KMS-11 (cell line): ENCODE measurements around the gene CADPS2.

Experiments used
- H2AFZ ChIP-seq: fragments of 200-600 bp; sonication (generic); 2 replicates; pipeline ENCODE4 v1.6.1; 2016; ENCODE audit warnings: antibody characterized with exemption, mixed run types, low read depth
- H3K27ac ChIP-seq: fragments of 200-600 bp; sonication (generic); 2 replicates; pipeline ENCODE4 v1.6.1; 2016; ENCODE audit warnings: mild to moderate bottlenecking, mixed run types
- H3K27me3 ChIP-seq: fragments of 200-600 bp; sonication (generic); 2 replicates; pipeline ENCODE4 v1.6.1; 2017; ENCODE audit warnings: mild to moderate bottlenecking, low read depth, mixed run types, moderate library complexity; ENCODE audit not compliant: insufficient read depth
- H3K36me3 ChIP-seq: fragments of 200-600 bp; sonication (generic); 2 replicates; pipeline ENCODE4 v1.6.1; 2017; ENCODE audit warnings: mild to moderate bottlenecking, mixed run types; ENCODE audit not compliant: insufficient read depth
- H3K4me1 ChIP-seq: fragments of 200-600 bp; sonication (generic); 2 replicates; pipeline ENCODE4 v1.6.1; 2016; ENCODE audit warnings: mild to moderate bottlenecking, low read depth, mixed run types; ENCODE audit not compliant: poor library complexity, severe bottlenecking
- H3K4me2 ChIP-seq: fragments of 200-600 bp; sonication (generic); 2 replicates; pipeline ENCODE4 v1.7.0; 2016; ENCODE audit warnings: mild to moderate bottlenecking, mixed run types
- H3K4me3 ChIP-seq: fragments of 200-600 bp; sonication (generic); IDR thresholded peaks from 2 replicates; pipeline ENCODE4 v1.6.1; 2017; ENCODE audit warnings: low read depth, low read length, mixed read lengths; ENCODE audit not compliant: insufficient read depth
- H3K79me2 ChIP-seq: fragments of 200-600 bp; sonication (generic); 2 replicates; pipeline ENCODE4 v1.6.1; 2016; ENCODE audit warnings: low read depth, mixed run types; ENCODE audit not compliant: insufficient read depth
- H3K9ac ChIP-seq: fragments of 200-600 bp; sonication (generic); 2 replicates; pipeline ENCODE4 v1.6.1; 2016; ENCODE audit warnings: mild to moderate bottlenecking, mixed run types
- H4K20me1 ChIP-seq: fragments of 200-600 bp; sonication (generic); 2 replicates; pipeline ENCODE4 v1.6.1; 2016; ENCODE audit warnings: mild to moderate bottlenecking, mixed run types; ENCODE audit not compliant: insufficient read depth
- CTCF ChIP-seq: fragments of 200-600 bp; sonication (generic); conservative IDR thresholded peaks from 2 replicates; pipeline ENCODE4 v1.6.1; 2017; ENCODE audit warnings: low read depth, mild to moderate bottlenecking, antibody characterized with exemption, low read length, moderate library complexity, mixed read lengths

Gene CADPS2

GRCh38 chr7:122829962-122830361 is 56.3 kb downstream of the CADPS2 start:
- Histone ChIP-seq H2AFZ (no peak overlapping the region), H3K4me3 (no peak overlapping the region), H4K20me1 (no peaks in the 10 kb centered on the region), H3K4me1 (no peaks in the 10 kb centered on the region), H3K4me2 (no peak overlapping the region), H3K27ac (no peak overlapping the region), H3K9ac (no peak overlapping the region), H3K79me2 (no peaks in the 10 kb centered on the region), H3K36me3 (no peaks in the 10 kb centered on the region; the same call in 1 of the 2 replicates), H3K27me3 (no peaks in the 10 kb centered on the region)
- TF ChIP-seq CTCF: no peak

DNA sequence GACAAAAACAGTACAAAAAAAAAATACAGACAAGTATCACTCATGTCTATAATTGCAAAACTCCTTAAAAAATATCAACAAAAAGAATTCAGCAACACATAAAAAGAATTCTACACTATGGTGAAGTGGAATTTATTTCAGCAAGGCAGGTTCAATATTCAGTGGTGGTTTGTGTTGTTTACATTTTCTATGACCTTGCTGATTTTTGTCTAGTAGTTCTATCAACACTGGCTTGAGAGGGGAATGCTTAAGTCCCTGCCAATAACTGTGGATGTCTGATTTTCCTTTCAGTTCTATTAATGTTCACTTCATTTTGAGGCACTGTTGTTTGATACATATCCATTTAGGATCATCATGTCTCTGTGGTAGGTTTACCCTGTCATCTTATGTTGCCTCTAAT is 58.5 kb downstream of the CADPS2 start:
- H3K27me3 ChIP-seq: no peaks in the 10 kb centered on the region

GRCh38 chr7:122813845-122814244 is 72.4 kb downstream of the CADPS2 start:
- no peak for TF ChIP-seq CTCF
- Histone ChIP-seq H3K27ac (no peak overlapping the region), H3K36me3 (no peaks in the 10 kb centered on the region)

More for the DNA sequence above, 58.5 kb downstream of the CADPS2 start:
- H3K4me1 ChIP-seq: no peaks in the 10 kb centered on the region
- no peak overlapping the region for H3K9ac ChIP-seq
- no peak overlapping the region for H2AFZ ChIP-seq
- TF ChIP-seq CTCF: no peak
- H3K4me3 ChIP-seq: no peak overlapping the region
- no peaks in the 10 kb centered on the region; the same call in 1 of the 2 replicates for H3K36me3 ChIP-seq
- no peaks in the 10 kb centered on the region for H3K79me2 ChIP-seq
- no peak overlapping the region for H3K27ac ChIP-seq
- no peaks in the 10 kb centered on the region for H4K20me1 ChIP-seq
- H3K4me2 ChIP-seq: no peak overlapping the region

GRCh38 chr7:122803851-122804250 is 82.4 kb downstream of the CADPS2 start:
- no peak overlapping the region for H3K9ac ChIP-seq
- H3K79me2 ChIP-seq: no peaks in the 10 kb centered on the region
- H3K27ac ChIP-seq: no peak overlapping the region
- no peaks in the 10 kb centered on the region for H3K36me3 ChIP-seq
- no peak for TF ChIP-seq CTCF
- no peak overlapping the region for H3K4me3 ChIP-seq
- H4K20me1 ChIP-seq: no peaks in the 10 kb centered on the region
- H3K4me2 ChIP-seq: no peak overlapping the region
- H2AFZ ChIP-seq: no peak overlapping the region
- H3K27me3 ChIP-seq: no peaks in the 10 kb centered on the region
- H3K4me1 ChIP-seq: peaks cover 8% of the 10 kb centered on the region

More at GRCh38 chr7:122813845-122814244, 72.4 kb downstream of the CADPS2 start:
- no peaks in the 10 kb centered on the region for H3K4me1 ChIP-seq
- H3K79me2 ChIP-seq: no peaks in the 10 kb centered on the region
- no peak overlapping the region for H3K4me2 ChIP-seq
- no peak overlapping the region for H3K9ac ChIP-seq
- no peaks in the 10 kb centered on the region for H4K20me1 ChIP-seq
- H3K27me3 ChIP-seq: no peaks in the 10 kb centered on the region
- H3K4me3 ChIP-seq: no peak overlapping the region
- no peak overlapping the region for H2AFZ ChIP-seq
